Liver (tissue), 3 donors: ENCODE measurements around the gene EIF3F.

ENCODE experiments used
- EGR1 ChIP-seq, 2 donors: IDR thresholded peaks; 2 replicates each; pipeline ENCODE4 v1.6.1; 2016 to 2018; ENCODE audit warnings: antibody characterized with exemption in 2 of 2, low read depth in 2 of 2
- GABPA ChIP-seq, 2 donors: IDR thresholded peaks in 1 of 2; conservative IDR thresholded peaks in 1 of 2; 2 replicates each; pipeline ENCODE4 v1.6.1; 2016; ENCODE audit warnings: antibody characterized with exemption in 2 of 2, mild to moderate bottlenecking in 1 of 2, moderate library complexity in 1 of 2
- HNF4A ChIP-seq, 2 donors: conservative IDR thresholded peaks; 2 replicates each; pipeline ENCODE4 v1.6.1; 2016; ENCODE audit warnings: antibody characterized with exemption in 2 of 2, mild to moderate bottlenecking in 2 of 2
- HNF4G ChIP-seq: IDR thresholded peaks from 2 replicates; pipeline ENCODE4 v1.6.1; 2016; ENCODE audit warnings: antibody characterized with exemption
- RAD21 ChIP-seq, 2 donors: IDR thresholded peaks; 2 replicates each; pipeline ENCODE4 v1.6.1; 2016; ENCODE audit warnings: antibody characterized with exemption in 2 of 2, mild to moderate bottlenecking in 2 of 2
- SP1 ChIP-seq: IDR thresholded peaks from 2 replicates; pipeline ENCODE4 v1.6.1; 2018; ENCODE audit warnings: antibody characterized with exemption, mild to moderate bottlenecking
- TAF1 ChIP-seq: conservative IDR thresholded peaks from 2 replicates; pipeline ENCODE4 v1.6.1; 2016; ENCODE audit warnings: antibody characterized with exemption, mild to moderate bottlenecking
- YY1 ChIP-seq: IDR thresholded peaks from 2 replicates; pipeline ENCODE4 v1.6.1; 2016; ENCODE audit warnings: antibody characterized with exemption, mild to moderate bottlenecking
- TF ChIP-seq, protein P1 (sequence below): fragments of 150-350 bp; IDR thresholded peaks from 2 replicates; pipeline ENCODE4 v1.5.1; 2017; ENCODE audit warnings: improper control_type of control experiment, low read depth, low read length; ENCODE audit not compliant: missing input control
- TF ChIP-seq, protein P2 (sequence below): IDR thresholded peaks from 2 replicates; pipeline ENCODE4 v1.6.1; 2016; ENCODE audit warnings: antibody characterized with exemption
- TF ChIP-seq, protein P3 (sequence below): IDR thresholded peaks from 2 replicates; pipeline ENCODE4 v1.6.1; 2016; ENCODE audit warnings: antibody characterized with exemption
- TF ChIP-seq, protein P4 (sequence below): IDR thresholded peaks from 2 replicates; pipeline ENCODE4 v1.6.1; 2016; ENCODE audit warnings: antibody characterized with exemption, mild to moderate bottlenecking
- TF ChIP-seq, protein P5 (sequence below): IDR thresholded peaks from 2 replicates; pipeline ENCODE4 v1.6.1; 2016; ENCODE audit warnings: antibody characterized with exemption
- donor health status: healthy.
- donor health status: healthy.

DNA sequence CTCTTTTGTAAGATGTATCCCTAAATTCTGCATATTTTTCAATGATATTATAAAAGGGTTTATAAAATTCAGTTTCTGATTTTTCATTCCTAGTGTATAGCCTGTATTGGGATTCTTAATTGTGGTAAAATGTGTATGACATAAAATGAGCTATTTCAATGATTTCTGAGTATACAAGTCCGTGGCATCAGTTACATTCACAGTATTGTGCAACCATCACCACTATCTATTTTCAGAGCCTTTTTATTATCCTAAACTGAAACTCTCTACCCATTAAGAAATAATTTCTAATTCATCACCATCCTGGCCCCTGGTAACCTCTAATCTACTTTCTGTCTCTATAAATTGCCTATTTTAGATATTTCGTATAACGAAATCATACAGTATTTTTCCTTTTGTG is 39.8 kb downstream of the EIF3F start:
- no peak for TF ChIP-seq EGR1 (IDR thresholded peaks at IDR 0.05; ENCODE audit: low read depth in 2 of 2)
- TF ChIP-seq, protein P1, sequence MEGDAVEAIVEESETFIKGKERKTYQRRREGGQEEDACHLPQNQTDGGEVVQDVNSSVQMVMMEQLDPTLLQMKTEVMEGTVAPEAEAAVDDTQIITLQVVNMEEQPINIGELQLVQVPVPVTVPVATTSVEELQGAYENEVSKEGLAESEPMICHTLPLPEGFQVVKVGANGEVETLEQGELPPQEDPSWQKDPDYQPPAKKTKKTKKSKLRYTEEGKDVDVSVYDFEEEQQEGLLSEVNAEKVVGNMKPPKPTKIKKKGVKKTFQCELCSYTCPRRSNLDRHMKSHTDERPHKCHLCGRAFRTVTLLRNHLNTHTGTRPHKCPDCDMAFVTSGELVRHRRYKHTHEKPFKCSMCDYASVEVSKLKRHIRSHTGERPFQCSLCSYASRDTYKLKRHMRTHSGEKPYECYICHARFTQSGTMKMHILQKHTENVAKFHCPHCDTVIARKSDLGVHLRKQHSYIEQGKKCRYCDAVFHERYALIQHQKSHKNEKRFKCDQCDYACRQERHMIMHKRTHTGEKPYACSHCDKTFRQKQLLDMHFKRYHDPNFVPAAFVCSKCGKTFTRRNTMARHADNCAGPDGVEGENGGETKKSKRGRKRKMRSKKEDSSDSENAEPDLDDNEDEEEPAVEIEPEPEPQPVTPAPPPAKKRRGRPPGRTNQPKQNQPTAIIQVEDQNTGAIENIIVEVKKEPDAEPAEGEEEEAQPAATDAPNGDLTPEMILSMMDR: no peak
- TF ChIP-seq, protein P2, sequence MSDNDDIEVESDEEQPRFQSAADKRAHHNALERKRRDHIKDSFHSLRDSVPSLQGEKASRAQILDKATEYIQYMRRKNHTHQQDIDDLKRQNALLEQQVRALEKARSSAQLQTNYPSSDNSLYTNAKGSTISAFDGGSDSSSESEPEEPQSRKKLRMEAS: no peak
- TF ChIP-seq, protein P3, sequence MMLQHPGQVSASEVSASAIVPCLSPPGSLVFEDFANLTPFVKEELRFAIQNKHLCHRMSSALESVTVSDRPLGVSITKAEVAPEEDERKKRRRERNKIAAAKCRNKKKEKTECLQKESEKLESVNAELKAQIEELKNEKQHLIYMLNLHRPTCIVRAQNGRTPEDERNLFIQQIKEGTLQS: no peak
- TF ChIP-seq, protein P4, sequence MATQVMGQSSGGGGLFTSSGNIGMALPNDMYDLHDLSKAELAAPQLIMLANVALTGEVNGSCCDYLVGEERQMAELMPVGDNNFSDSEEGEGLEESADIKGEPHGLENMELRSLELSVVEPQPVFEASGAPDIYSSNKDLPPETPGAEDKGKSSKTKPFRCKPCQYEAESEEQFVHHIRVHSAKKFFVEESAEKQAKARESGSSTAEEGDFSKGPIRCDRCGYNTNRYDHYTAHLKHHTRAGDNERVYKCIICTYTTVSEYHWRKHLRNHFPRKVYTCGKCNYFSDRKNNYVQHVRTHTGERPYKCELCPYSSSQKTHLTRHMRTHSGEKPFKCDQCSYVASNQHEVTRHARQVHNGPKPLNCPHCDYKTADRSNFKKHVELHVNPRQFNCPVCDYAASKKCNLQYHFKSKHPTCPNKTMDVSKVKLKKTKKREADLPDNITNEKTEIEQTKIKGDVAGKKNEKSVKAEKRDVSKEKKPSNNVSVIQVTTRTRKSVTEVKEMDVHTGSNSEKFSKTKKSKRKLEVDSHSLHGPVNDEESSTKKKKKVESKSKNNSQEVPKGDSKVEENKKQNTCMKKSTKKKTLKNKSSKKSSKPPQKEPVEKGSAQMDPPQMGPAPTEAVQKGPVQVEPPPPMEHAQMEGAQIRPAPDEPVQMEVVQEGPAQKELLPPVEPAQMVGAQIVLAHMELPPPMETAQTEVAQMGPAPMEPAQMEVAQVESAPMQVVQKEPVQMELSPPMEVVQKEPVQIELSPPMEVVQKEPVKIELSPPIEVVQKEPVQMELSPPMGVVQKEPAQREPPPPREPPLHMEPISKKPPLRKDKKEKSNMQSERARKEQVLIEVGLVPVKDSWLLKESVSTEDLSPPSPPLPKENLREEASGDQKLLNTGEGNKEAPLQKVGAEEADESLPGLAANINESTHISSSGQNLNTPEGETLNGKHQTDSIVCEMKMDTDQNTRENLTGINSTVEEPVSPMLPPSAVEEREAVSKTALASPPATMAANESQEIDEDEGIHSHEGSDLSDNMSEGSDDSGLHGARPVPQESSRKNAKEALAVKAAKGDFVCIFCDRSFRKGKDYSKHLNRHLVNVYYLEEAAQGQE: no peak
- TF ChIP-seq, protein P5, sequence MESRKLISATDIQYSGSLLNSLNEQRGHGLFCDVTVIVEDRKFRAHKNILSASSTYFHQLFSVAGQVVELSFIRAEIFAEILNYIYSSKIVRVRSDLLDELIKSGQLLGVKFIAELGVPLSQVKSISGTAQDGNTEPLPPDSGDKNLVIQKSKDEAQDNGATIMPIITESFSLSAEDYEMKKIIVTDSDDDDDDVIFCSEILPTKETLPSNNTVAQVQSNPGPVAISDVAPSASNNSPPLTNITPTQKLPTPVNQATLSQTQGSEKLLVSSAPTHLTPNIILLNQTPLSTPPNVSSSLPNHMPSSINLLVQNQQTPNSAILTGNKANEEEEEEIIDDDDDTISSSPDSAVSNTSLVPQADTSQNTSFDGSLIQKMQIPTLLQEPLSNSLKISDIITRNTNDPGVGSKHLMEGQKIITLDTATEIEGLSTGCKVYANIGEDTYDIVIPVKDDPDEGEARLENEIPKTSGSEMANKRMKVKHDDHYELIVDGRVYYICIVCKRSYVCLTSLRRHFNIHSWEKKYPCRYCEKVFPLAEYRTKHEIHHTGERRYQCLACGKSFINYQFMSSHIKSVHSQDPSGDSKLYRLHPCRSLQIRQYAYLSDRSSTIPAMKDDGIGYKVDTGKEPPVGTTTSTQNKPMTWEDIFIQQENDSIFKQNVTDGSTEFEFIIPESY: no peak
- TF ChIP-seq RAD21 (IDR thresholded peaks at IDR 0.05): no peak
- no peak for TF ChIP-seq SP1
- no peak for TF ChIP-seq YY1
- TF ChIP-seq GABPA (IDR thresholded peaks at IDR 0.05 in 1 of 2, conservative IDR thresholded peaks at IDR 0.05 in 1 of 2): no peak
- no peak for TF ChIP-seq HNF4A (conservative IDR thresholded peaks at IDR 0.05)
- no peak for TF ChIP-seq TAF1
- TF ChIP-seq HNF4G: no peak
